NCI-H1048 (cell line): ENCODE results near the gene LCE3E.

Experiments
- DNase-seq: peaks from one replicate; lab custom pipeline; 2025; lab: John Stamatoyannopoulos, UW

LCE3E gene

GRCh38 chr1:152516082-152516481, 50.5 kb downstream of the LCE3E start:
- DNase-seq: no peak
